Uterus (tissue), 2 donors: ENCODE data around the gene NDEL1.

Experiments
- CTCF ChIP-seq, 4 experiments: fragments of 200-600 bp in 2 of 4; fragments of 450-650 bp in 2 of 4; sonication (generic) in 2 of 4; IDR thresholded peaks; one replicate each; pipeline ENCODE4 v1.5.1; 2016 to 2019; ENCODE audit warnings: antibody characterized with exemption in 4 of 4, mild to moderate bottlenecking in 2 of 4, moderate library complexity in 1 of 4
- POLR2A ChIP-seq, 2 donors: fragments of 450-650 bp; IDR thresholded peaks; one replicate each; pipeline ENCODE4 v1.6.1; 2016; ENCODE audit warnings: antibody characterized with exemption in 2 of 2, mild to moderate bottlenecking in 1 of 2, moderate library complexity in 1 of 2

DNA sequence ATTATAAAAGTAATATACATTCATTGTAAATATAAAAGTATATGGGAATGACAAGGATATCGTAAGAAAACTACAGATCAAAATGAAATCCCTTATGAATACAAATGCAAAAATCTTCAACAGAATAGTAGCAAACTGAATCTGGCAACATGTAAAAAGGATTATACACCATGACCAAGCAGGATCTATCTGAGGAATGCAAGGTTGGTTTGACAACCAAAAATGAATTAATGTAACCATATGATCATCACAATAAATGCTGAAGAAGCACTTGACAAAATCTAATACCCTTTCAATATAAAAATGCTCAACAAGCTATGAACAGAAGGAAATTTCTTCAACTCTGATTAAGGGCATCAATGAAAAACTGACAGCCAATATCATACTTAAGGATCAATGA lies 48.8 kb downstream of the NDEL1 start:
- TF ChIP-seq CTCF (IDR thresholded peaks at IDR 0.05): no peak
- no peak for TF ChIP-seq POLR2A (IDR thresholded peaks at IDR 0.05)
